Activated CD4-positive, alpha-beta T cell treated with anti-CD3 and anti-CD28 coated beads, Interleukin-2, amount 50 U/mL, for 16 hours (primary cell): Measurements from ENCODE around the gene TXN.
"Not testable (repeated sequence)": the region's sequence is repeated elsewhere in the genome, so short reads cannot be mapped to it uniquely, and the experiment has no call there.

Experiments used
- DNase-seq: peaks from one replicate; pipeline ENCODE4 v3.0.0-alpha.2; 2020

TXN gene

DNA sequence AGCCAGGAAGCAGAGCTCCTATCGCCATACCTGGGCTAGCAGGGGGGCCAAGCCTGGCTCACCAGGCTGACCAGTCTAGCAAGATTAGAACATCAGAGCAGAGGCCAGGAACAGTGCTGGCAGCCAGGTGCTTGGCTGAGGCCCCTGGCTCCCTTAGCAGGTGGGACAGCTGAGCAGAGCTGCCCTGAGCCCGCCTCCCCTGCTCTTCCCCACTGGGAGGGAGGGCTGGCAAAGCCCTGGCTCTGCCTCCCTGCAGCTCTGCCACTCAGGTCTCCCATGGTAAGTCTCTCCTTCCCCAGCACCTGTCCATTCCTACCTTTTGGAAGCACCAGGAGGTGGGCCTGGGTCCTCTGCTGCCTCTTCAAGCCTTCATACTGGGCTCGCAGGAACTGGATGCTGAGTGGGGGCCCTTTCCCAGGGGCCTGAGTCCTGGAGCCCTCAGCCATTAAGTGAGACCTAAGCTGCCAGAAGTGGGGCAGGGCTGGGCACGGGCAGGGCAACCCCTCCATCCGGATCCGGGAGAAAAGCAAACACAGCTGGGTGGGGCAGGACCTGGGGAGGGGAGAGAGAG, 49.2 kb downstream of the TXN start:
- DNase-seq = no peak

DNA sequence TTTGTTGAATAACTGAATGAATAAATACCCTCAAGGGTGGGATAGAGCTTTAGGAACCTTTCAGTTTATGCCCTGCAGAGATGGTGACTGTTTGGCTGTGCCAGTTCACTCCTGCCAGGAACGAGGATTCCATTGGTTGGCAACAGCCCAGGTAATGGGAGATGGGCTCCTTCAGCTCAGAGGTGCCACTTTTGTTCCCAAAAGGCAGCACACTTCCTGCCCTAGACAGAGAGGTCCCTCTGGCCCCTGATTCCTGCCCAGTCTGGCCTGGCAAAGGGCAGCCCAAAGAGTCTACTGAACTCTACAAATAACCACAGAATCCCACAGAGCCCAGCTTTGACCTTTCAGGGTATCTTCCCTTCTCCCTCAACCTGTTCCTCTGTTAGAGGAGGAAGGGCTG, 49.9 kb downstream of the TXN start:
- no peak for DNase-seq

GRCh38 chr9:110205612-110206011, 50.7 kb downstream of the TXN start:
- DNase-seq = not testable (repeated sequence)

GRCh38 chr9:110202232-110202631, 54.1 kb downstream of the TXN start:
- no peak for DNase-seq

- no peak for DNase-seq
Measured at GRCh38 chr9:110199643-110200042, 56.7 kb downstream of the TXN start.

DNA sequence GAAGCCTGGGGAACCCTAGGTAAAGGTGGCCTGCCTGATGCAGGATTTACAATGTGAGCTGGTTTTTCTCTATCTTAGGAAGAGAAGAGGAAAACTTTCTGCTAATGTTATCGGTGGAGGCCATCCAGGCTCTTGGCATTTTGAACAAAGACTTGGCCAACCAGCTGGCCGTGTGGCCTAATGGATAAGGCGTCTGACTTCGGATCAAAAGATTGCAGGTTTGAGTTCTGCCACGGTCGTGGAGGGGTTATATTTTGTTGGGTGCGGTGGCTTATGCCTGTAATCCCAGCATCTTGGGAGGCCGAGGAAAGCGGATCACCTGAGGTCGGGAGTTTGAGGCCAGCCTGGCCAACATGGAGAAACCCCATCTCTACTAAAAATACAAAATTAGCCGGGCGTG, 58.0 kb downstream of the TXN start:
- no peak for DNase-seq

- DNase-seq = no peak
Measured at GRCh38 chr9:110197330-110198187, 58.7 kb downstream of the TXN start.

- DNase-seq = not testable (repeated sequence)
Measured at GRCh38 chr9:110196084-110196499, 60.2 kb downstream of the TXN start.
